ENCODE results near the gene TM7SF2.
A peak's percentile ranks its signal among the peaks of the same experiment; 100 is the strongest.

Gene TM7SF2

DNA sequence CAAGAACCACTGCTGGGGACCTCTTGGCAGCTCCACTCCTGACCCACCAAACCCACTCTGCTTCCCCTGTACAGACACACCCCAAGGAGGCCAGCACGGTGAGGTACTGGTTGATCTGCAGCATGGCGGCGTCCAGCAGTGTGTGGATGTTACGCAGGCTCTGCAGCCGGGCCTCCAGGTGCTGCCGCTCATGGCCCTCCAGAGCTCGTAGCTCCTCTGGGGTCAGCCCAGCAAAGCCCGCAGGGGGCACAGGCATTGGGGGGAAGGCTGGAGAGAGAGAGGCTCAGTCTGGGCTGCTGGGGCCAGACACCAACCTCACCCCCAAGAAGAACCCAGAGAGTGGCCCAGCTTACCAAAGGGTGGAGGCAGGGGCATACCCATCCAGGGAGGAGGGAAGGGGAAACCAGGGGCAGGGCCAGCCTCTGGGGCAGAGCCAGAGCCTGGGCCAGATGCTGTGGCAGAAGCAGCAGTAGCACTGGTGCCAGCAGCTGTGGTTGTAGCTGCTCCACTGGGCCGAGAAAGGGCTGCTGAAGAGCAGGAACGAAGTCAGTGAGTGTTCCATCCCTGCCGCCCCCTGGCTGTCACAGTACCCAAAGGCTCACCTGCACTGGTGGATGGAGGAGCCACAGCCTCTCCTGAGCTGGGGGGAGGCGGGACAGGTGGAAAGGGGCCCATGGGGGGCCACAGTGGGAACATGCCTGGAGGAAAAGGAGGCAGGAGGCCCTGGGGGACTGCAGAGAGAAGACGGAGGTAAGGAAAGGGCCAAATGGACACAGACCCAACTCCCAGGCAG, 18.2 kb downstream of the TM7SF2 start:
- peaks cover 10% of the 10 kb centered on the region for H3K4me1 ChIP-seq (ENCODE audit: control insufficient read depth, insufficient read depth, low read length, poor library complexity, severe bottlenecking)
- H3K27ac ChIP-seq (ENCODE audit: insufficient read depth, low read length, poor library complexity, severe bottlenecking): no peak overlapping the region
- DNase-seq: no peak
- H3K27me3 ChIP-seq (replicated peaks; ENCODE audit: control insufficient read depth, insufficient read depth, low read length, poor library complexity, severe bottlenecking): no peaks in the 10 kb centered on the region
- H3K9me3 ChIP-seq (ENCODE audit: control insufficient read depth, low read length): no peaks in the 10 kb centered on the region
- peaks cover 80% of the 10 kb centered on the region for H3K36me3 ChIP-seq (ENCODE audit: control insufficient read depth, insufficient read depth, low read length)
- no peak overlapping the region for H3K4me3 ChIP-seq (ENCODE audit: insufficient read depth, low read depth, low read length, poor library complexity, severe bottlenecking)

DNA sequence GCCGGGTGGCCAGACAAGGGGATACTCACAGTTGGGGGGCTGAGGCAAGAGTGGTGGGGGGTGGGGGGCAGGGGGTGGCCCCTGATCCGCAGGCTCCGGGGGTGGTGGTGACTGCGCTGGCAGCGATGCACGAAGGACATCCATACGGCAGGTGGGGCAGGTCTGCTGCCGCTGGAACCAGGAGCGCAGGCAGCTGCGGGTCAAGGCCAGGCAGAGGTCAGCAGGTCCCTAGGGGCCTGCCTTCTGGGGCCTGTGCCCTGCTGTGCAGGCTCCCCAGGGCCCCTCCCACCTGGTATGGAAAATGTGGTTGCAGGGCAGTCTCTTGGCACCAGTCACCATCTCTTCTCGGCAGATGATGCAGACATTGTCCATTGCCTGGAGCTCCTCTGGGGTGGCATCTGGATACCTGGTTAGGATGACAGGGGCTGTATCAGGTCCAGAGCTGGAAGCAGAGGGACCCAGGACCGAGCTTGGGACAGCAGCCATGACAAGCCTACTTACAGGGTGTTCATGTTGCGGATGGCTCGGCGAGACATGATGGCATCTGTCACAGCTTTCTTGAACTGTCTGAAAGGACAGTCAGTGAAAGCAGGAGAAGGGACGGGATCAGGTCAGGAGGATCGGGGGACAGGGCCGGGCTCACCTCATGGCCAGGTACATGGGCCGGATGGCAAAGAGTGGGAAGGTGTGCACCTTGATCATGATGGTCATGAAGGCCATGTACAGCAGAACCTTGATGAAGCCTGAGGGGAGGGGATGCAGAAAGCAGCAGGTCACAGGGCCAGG, 19.2 kb downstream of the TM7SF2 start:
- H3K4me3 ChIP-seq (ENCODE audit: insufficient read depth, low read depth, low read length, poor library complexity, severe bottlenecking): no peak overlapping the region
- no peaks in the 10 kb centered on the region for H3K9me3 ChIP-seq (ENCODE audit: control insufficient read depth, low read length)
- no peak overlapping the region for H3K27ac ChIP-seq (ENCODE audit: insufficient read depth, low read length, poor library complexity, severe bottlenecking)
- no peak for DNase-seq
- peaks cover 71% of the 10 kb centered on the region for H3K36me3 ChIP-seq (ENCODE audit: control insufficient read depth, insufficient read depth, low read length)
- H3K4me1 ChIP-seq (ENCODE audit: control insufficient read depth, insufficient read depth, low read length, poor library complexity, severe bottlenecking): peaks cover 17% of the 10 kb centered on the region
- H3K27me3 ChIP-seq (replicated peaks; ENCODE audit: control insufficient read depth, insufficient read depth, low read length, poor library complexity, severe bottlenecking): no peaks in the 10 kb centered on the region

DNA sequence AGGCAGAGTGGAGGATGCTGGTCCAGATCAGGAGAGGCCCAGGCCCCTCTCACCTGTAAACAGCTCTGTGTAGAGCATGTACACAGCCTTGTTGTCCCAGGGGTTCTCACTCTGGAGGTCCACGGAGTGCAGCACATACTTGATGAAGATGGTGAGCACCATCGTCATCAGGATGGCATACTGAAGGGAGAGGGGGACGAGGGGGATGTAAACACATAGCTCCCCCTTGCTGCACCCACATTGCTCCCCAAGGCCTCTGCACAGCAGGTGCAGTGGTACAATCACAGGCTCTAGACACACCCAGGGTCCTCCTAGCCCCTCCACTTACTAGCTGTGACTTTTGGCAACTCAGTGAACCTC, 19.7 kb downstream of the TM7SF2 start:
- H3K4me3 ChIP-seq (ENCODE audit: insufficient read depth, low read depth, low read length, poor library complexity, severe bottlenecking): no peak overlapping the region
- H3K4me1 ChIP-seq (ENCODE audit: control insufficient read depth, insufficient read depth, low read length, poor library complexity, severe bottlenecking): peaks cover 21% of the 10 kb centered on the region
- no peaks in the 10 kb centered on the region for H3K9me3 ChIP-seq (ENCODE audit: control insufficient read depth, low read length)
- no peak for DNase-seq
- H3K27ac ChIP-seq (ENCODE audit: insufficient read depth, low read length, poor library complexity, severe bottlenecking): no peak overlapping the region
- H3K36me3 ChIP-seq (ENCODE audit: control insufficient read depth, insufficient read depth, low read length): peaks cover 66% of the 10 kb centered on the region
- H3K27me3 ChIP-seq (replicated peaks; ENCODE audit: control insufficient read depth, insufficient read depth, low read length, poor library complexity, severe bottlenecking): no peaks in the 10 kb centered on the region

DNA sequence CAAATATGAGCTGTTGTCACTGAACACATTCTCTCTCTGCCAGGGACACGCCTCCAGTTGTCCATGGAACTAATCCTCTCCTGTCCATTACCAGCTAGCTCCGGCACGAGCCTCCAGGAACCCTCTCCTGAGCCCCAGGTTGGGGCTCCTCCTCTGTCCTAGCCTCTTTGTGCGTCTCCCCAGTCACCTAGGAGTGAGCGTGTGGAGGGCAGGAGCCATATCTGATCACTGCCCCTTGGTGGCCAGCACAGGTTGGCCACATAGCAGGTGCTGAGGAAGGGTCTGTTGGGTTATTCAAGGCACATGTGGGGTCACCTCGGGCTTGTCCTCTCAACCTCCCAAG, 20.2 kb downstream of the TM7SF2 start:
- H3K27me3 ChIP-seq (replicated peaks; ENCODE audit: control insufficient read depth, insufficient read depth, low read length, poor library complexity, severe bottlenecking): no peaks in the 10 kb centered on the region
- H3K36me3 ChIP-seq (ENCODE audit: control insufficient read depth, insufficient read depth, low read length): peaks cover 61% of the 10 kb centered on the region
- H3K9me3 ChIP-seq (ENCODE audit: control insufficient read depth, low read length): no peaks in the 10 kb centered on the region
- H3K27ac ChIP-seq (ENCODE audit: insufficient read depth, low read length, poor library complexity, severe bottlenecking): no peak overlapping the region
- H3K4me1 ChIP-seq (ENCODE audit: control insufficient read depth, insufficient read depth, low read length, poor library complexity, severe bottlenecking): peaks cover 21% of the 10 kb centered on the region
- DNase-seq: no peak
- no peak overlapping the region for H3K4me3 ChIP-seq (ENCODE audit: insufficient read depth, low read depth, low read length, poor library complexity, severe bottlenecking)

DNA sequence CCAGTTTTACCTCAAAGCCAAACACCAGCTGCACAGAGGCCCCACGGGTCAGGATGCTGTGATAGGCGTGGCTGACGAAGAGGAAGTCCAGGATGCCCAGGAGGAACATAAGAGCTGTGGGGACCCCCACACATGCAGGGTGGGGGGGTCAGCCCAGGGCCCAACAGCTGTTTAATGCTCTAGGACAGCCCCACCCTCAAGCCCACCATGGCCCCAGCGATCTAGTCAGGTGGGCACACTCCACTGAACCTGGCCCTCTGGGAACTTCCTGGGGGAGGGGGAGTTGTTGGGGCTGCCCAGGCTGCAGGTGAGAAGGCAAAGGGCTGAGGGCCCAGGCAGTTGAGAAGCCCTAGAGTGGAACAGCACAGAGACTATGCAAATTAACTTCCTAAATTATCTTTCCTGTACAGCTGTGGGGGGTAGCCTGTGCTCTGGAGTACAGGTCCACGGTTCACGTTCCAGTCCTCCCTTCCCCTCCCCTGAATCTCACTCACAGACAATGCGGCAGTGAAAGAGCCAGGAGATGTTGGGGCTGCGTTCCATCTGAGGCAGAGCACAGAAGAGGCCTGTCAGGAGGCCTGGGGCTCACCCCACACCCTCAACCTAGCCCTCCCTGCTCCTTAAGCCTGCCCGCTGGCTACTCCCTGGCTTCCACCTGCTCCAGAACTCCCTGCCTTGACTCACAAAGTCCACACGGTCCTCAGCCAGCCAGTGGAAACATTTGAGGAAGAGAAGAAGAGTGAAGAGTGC, 20.7 kb downstream of the TM7SF2 start:
- DNase-seq: no peak
- Histone ChIP-seq H3K27me3 (replicated peaks; ENCODE audit: control insufficient read depth, insufficient read depth, low read length, poor library complexity, severe bottlenecking) (no peaks in the 10 kb centered on the region), H3K4me1 (ENCODE audit: control insufficient read depth, insufficient read depth, low read length, poor library complexity, severe bottlenecking) (peaks cover 21% of the 10 kb centered on the region), H3K9me3 (ENCODE audit: control insufficient read depth, low read length) (no peaks in the 10 kb centered on the region), H3K27ac (ENCODE audit: insufficient read depth, low read length, poor library complexity, severe bottlenecking) (no peak overlapping the region), H3K36me3 (ENCODE audit: control insufficient read depth, insufficient read depth, low read length) (peaks cover 56% of the 10 kb centered on the region), H3K4me3 (ENCODE audit: insufficient read depth, low read depth, low read length, poor library complexity, severe bottlenecking) (no peak overlapping the region)

DNA sequence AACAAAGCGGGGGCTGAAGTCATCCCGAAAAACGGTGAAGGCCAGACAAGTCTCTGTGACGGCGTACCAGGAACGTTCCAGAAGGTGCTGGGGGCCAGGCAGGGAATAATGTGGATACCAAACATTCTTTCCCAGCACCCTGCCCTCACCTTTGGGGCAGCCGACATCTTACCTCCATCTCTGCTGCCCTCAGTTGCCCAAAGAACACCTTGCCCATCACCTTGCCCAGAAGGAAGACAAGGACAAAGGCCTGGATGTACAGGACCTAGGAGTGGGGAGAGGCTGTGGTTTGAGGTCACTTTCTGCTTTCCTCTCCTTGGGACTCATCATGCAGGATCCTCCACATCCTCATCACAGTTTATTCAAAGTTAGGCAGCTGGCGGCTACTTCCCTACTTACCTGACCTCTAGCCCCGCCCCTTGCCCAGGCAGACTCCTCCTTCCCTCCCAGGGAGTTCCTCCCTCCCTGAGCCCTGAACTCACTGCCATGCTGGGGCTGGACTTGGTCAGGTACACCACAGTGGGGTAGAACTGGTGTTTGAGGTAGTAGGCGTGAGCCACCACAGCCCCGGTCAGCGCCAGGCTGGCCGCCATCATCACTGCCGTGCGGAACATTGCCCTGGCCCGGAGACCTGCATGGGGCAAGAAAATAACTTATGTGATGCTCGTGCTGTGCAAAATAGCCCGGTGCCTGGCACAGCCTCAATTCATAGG, 21.5 kb downstream of the TM7SF2 start:
- Histone ChIP-seq H3K4me1 (ENCODE audit: control insufficient read depth, insufficient read depth, low read length, poor library complexity, severe bottlenecking) (peaks cover 21% of the 10 kb centered on the region), H3K36me3 (ENCODE audit: control insufficient read depth, insufficient read depth, low read length) (peaks cover 48% of the 10 kb centered on the region), H3K27me3 (replicated peaks; ENCODE audit: control insufficient read depth, insufficient read depth, low read length, poor library complexity, severe bottlenecking) (no peaks in the 10 kb centered on the region), H3K27ac (ENCODE audit: insufficient read depth, low read length, poor library complexity, severe bottlenecking) (peak overlapping the region; percentile 99), H3K4me3 (ENCODE audit: insufficient read depth, low read depth, low read length, poor library complexity, severe bottlenecking) (peak overlapping the region; percentile 83), H3K9me3 (ENCODE audit: control insufficient read depth, low read length) (no peaks in the 10 kb centered on the region)
- peak in 1 of 3 donors; percentile 49 for DNase-seq

DNA sequence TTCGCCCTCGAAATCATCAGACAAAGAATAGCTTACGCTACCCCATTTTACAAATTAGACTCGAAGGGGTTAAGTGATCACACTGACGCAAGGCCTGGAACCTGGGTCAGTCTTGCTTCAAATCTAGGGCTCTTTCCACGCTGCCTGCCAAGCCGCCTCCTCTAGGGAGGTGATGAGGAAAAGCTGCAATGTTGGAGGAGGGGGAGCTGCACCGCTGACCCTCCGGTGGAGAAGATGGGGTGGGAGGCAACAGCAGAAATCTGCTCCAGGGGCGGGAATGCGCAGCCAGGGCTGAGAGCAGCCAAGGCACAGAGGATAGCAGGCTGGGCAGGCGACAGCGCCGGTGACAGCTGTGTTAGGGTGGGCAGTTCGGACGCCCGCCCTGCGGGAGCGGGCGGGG, 22.1 kb downstream of the TM7SF2 start:
- no peaks in the 10 kb centered on the region for H3K9me3 ChIP-seq (ENCODE audit: control insufficient read depth, low read length)
- H3K4me3 ChIP-seq (ENCODE audit: insufficient read depth, low read depth, low read length, poor library complexity, severe bottlenecking): peak overlapping the region; percentile 83
- peaks cover 21% of the 10 kb centered on the region for H3K4me1 ChIP-seq (ENCODE audit: control insufficient read depth, insufficient read depth, low read length, poor library complexity, severe bottlenecking)
- H3K27me3 ChIP-seq (replicated peaks; ENCODE audit: control insufficient read depth, insufficient read depth, low read length, poor library complexity, severe bottlenecking): no peaks in the 10 kb centered on the region
- H3K36me3 ChIP-seq (ENCODE audit: control insufficient read depth, insufficient read depth, low read length): peaks cover 43% of the 10 kb centered on the region
- H3K27ac ChIP-seq (ENCODE audit: insufficient read depth, low read length, poor library complexity, severe bottlenecking): peak overlapping the region; percentile 99
- no peak for DNase-seq

DNA sequence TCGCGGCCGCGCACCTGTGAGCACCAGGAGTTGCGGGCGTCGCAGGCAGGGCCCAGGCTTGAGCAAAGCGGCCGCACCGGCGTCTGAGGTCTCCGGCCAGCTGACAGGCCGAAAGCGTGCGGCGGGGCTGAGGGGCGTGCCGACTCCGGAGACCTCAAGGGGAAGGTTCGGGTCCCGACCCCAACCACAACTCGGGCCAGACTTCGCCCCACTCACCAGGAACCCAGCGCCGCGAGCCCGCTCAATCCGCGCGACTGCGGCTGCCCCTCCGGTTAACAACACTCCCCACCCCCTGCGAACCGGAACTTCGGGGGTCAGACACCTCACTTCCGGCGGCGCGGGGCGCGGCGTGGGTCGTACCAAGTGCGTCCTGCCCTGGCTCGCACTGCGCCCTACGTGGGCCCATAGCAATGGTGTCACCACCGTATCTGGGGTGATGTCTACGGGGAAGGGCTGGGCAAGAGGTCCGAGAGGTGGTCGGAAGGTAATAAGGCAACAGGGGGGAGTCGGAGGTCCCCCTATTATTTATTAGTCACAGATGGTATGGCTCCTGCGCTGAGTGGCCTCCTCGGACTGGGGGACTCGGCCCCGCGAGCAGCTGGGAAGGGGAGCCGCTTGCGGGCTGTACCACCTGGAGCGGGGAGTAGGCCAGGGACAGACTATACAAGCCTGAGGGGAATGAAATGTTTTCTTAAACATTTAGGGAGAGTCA, 22.7 kb downstream of the TM7SF2 start, which contains the start of gene SYVN1:
Gene SYVN1 (minus strand): TSS at position 280 of the 712 bp plus-strand sequence. CDS start 918 bp downstream, outside the sequence.
- Histone ChIP-seq H3K27me3 (replicated peaks; ENCODE audit: control insufficient read depth, insufficient read depth, low read length, poor library complexity, severe bottlenecking) (no peaks in the 10 kb centered on the region), H3K9me3 (ENCODE audit: control insufficient read depth, low read length) (no peaks in the 10 kb centered on the region), H3K27ac (ENCODE audit: insufficient read depth, low read length, poor library complexity, severe bottlenecking) (peak within 1 kb of the TSS; percentile 99), H3K36me3 (ENCODE audit: control insufficient read depth, insufficient read depth, low read length) (peaks cover 36% of the 10 kb centered on the region), H3K4me1 (ENCODE audit: control insufficient read depth, insufficient read depth, low read length, poor library complexity, severe bottlenecking) (peaks cover 21% of the 10 kb centered on the region), H3K4me3 (ENCODE audit: insufficient read depth, low read depth, low read length, poor library complexity, severe bottlenecking) (peak within 1 kb of the TSS; percentile 83)
- DNase-seq: peak; percentile 84 to 88 (median 86)

DNA sequence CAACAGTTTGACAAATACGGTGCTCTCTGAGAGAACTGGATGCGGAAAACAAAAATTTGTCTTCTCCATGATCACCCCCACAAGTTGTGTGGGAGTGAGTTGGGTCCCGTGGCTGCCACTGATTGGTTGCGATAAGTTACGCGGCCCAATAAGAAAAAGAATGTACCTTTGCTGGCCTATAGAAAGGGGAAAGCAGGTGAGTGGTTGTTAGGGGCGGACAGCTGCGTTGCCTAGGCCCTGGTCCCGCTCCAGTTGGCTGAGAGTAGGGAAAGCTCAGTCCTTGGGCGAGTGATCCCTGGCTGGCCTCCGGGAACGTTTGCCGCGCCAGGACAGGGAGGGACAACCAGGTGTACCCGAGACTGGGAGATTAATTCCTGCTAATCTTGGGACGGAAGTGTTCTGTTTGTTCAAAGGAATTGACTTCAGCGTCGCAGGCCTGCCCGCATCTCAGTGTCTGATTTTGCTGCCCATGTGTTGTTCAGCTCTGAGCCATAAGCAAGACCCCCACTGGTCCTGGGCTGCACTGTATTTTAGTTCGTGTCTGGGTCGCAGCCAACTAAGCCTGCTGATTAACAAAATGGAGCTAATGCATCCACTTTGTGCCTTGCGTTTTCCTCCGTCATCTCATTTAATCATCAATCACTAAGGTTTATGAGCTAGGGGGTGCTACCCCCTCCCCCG, 23.4 kb downstream of the TM7SF2 start:
- Histone ChIP-seq H3K27me3 (replicated peaks; ENCODE audit: control insufficient read depth, insufficient read depth, low read length, poor library complexity, severe bottlenecking) (no peaks in the 10 kb centered on the region), H3K4me1 (ENCODE audit: control insufficient read depth, insufficient read depth, low read length, poor library complexity, severe bottlenecking) (peaks cover 21% of the 10 kb centered on the region), H3K4me3 (ENCODE audit: insufficient read depth, low read depth, low read length, poor library complexity, severe bottlenecking) (peak overlapping the region; percentile 83), H3K9me3 (ENCODE audit: control insufficient read depth, low read length) (no peaks in the 10 kb centered on the region), H3K27ac (ENCODE audit: insufficient read depth, low read length, poor library complexity, severe bottlenecking) (peak overlapping the region; percentile 99), H3K36me3 (ENCODE audit: control insufficient read depth, insufficient read depth, low read length) (peaks cover 29% of the 10 kb centered on the region)
- DNase-seq: peak; percentile 77 to 84 (median 83)
